VCaP (cell line): ENCODE data around the gene SELENOV.
A peak's percentile ranks its signal among the peaks of the same experiment; 100 is the strongest.

Experiments
- H3K27ac ChIP-seq: fragments of 450-650 bp; 2 replicates; pipeline ENCODE4 v1.5.1; 2017
- CTCF ChIP-seq: fragments of 450-650 bp; conservative IDR thresholded peaks from 2 replicates; pipeline ENCODE4 v1.5.1; 2017; ENCODE audit warnings: mild to moderate bottlenecking, moderate library complexity

The SELENOV gene, protein sequence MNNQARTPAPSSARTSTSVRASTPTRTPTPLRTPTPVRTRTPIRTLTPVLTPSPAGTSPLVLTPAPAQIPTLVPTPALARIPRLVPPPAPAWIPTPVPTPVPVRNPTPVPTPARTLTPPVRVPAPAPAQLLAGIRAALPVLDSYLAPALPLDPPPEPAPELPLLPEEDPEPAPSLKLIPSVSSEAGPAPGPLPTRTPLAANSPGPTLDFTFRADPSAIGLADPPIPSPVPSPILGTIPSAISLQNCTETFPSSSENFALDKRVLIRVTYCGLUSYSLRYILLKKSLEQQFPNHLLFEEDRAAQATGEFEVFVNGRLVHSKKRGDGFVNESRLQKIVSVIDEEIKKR

DNA sequence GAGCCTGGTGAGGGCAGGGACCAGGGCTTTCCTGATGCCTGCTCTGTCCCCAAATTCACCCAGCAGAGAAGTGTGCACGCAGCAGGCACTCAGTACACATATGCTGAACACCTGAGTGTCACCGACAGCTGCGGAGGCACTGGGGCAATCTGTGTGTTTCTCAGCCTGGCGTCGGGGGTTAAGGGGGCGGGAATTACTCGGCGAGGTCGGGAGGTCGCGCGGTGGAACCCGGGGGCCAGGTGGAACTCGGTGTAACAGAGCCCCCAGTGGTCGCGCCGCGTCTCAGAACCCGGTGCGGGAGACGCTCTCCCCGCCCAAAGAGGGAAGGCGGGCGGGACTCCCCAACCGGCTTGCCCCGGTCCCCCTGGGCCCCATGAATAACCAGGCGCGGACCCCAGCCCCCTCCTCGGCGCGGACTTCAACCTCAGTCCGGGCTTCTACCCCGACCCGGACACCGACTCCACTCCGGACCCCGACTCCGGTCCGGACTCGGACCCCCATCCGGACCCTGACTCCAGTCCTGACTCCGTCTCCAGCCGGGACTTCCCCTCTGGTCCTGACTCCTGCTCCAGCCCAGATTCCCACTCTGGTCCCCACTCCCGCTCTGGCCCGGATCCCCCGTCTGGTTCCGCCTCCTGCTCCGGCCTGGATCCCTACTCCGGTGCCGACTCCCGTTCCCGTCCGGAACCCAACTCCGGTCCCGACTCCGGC is at the start of gene SELENOV:
Gene SELENOV, plus strand, starts transcription at position 300 of the 711 bp plus-strand sequence. Its CDS starts 74 bp downstream, at position 374.
- peak; percentile 26; the same call in 1 of the 2 replicates for TF ChIP-seq CTCF
- peak within 1 kb of the TSS; percentile 44; the same call in 1 of the 2 replicates for H3K27ac ChIP-seq

DNA sequence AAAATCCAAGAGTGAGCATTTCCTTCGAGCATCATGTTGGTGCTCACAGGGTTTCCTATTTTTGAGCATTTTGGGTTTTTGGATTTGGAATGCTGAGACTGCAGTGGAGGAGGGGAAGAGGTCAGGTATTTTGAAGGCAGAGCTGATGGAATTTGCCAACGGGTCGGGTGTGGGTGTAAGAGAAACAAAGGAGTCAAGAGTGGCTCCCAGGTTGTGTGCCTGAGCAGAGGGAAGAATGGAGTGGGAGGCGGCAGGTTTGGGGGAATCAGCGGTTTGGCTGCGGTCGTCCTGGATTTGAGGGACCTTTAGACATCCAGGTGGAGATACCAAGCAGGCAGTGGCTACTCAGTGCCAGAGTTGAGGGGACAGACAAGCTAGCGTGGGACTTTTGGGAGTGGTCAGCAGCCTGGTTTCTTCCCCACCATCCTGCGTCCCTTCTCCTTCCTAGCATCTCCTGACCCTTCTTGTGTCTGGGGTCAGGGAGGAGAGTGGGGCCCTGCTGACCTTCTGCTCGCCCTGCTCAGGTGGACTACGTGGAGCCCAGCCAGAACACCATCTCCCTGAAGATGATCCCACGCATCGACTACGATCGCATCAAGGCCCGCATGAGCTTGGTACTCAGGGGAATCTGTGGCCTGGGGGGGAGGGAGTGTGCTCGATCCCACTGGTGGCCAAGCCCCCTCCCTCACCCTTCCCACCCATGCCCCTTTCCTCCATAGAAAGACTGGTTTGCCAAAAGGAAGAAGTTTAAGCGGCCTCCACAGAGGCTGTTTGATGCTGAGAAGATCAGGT is 48.8 kb upstream of the SELENOV start:
- H3K27ac ChIP-seq = no peak overlapping the region
- TF ChIP-seq CTCF = no peak

- no peak overlapping the region for H3K27ac ChIP-seq
- no peak for TF ChIP-seq CTCF
Measured at GRCh38 chr19:39467941-39468340, 47.0 kb upstream of the SELENOV start.

DNA sequence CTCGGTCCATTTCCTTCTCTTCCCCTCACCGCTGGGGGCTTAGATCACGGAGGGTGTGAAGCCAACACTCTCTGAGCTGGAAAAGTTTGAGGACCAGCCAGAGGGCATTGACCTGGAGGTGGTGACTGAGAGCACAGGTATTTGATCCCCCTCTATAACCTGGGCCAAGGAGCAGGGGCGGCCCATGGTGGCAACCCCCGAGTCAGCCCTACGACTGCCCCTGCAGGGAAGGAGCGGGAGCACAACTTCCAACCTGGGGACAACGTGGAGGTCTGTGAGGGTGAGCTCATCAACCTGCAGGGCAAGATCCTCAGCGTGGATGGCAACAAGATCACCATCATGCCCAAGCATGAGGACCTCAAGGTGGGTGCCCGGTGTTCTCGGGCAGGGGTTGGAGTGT is 45.9 kb upstream of the SELENOV start:
- TF ChIP-seq CTCF = no peak
- no peak overlapping the region for H3K27ac ChIP-seq

GRCh38 chr19:39469567-39469966 is 45.4 kb upstream of the SELENOV start:
- no peak for TF ChIP-seq CTCF
- no peak overlapping the region for H3K27ac ChIP-seq

- TF ChIP-seq CTCF = no peak
- H3K27ac ChIP-seq = no peak overlapping the region
Measured at GRCh38 chr19:39470724-39471339, 44.1 kb upstream of the SELENOV start.
